Measurements from ENCODE around the gene LIPA. TPM values are rescaled to one million over a fixed set of nuclear protein-coding genes. Genes with fewer than 3 reads are reported as not detected.

The LIPA gene
- total RNA-seq, 1 experiment from 2014 or later, result 47.3 TPM

GRCh38 chr10:89262086-89263051 is 10.8 kb upstream of the LIPA start (continued):
- TF ChIP-seq HMGXB4 (CRISPR knock-in tag; IDR thresholded peaks at IDR 0.05), result no peak

- peaks cover 6% of the 10 kb centered on the region; the same call in 1 of the 2 replicates for H3K27me3 Mint-ChIP-seq (ENCODE audit: low read depth)
- POLR2A ChIA-PET, result interaction anchor here (0.7 kb wide), 1 partner anchor 73 kb away, joined by 3 read pairs; no protein-coding TSS in a partner anchor
- no peak for DNase-seq (ENCODE audit: low spot score)
- H3K27ac Mint-ChIP-seq, result no peak overlapping the region
- peaks cover 18% of the 10 kb centered on the region for H3K9me3 Mint-ChIP-seq
- H3K4me3 Mint-ChIP-seq, result no peak overlapping the region
- TF ChIP-seq RELA (CRISPR knock-in tag; IDR thresholded peaks at IDR 0.05; ENCODE audit: borderline replicate concordance) (no peak), FOXP4 (CRISPR knock-in tag; IDR thresholded peaks at IDR 0.05) (no peak), SP1 (CRISPR knock-in tag; conservative IDR thresholded peaks at IDR 0.05) (no peak), CREB1 (CRISPR knock-in tag; IDR thresholded peaks at IDR 0.05) (no peak), ZNF232 (CRISPR knock-in tag; IDR thresholded peaks at IDR 0.05) (no peak), ZBTB43 (CRISPR knock-in tag; IDR thresholded peaks at IDR 0.05) (no peak), ZNF138 (CRISPR knock-in tag; conservative IDR thresholded peaks at IDR 0.05) (no peak), KAT7 (CRISPR knock-in tag; IDR thresholded peaks at IDR 0.05; ENCODE audit: borderline replicate concordance) (no peak), ATF1 (CRISPR knock-in tag; IDR thresholded peaks at IDR 0.05) (no peak), E2F4 (CRISPR knock-in tag; IDR thresholded peaks at IDR 0.05; ENCODE audit: borderline replicate concordance, low read depth) (no peak), SOX15 (CRISPR knock-in tag; IDR thresholded peaks at IDR 0.05) (no peak), ZNF423 (CRISPR knock-in tag; IDR thresholded peaks at IDR 0.05) (no peak), ATF3 (CRISPR knock-in tag; conservative IDR thresholded peaks at IDR 0.05) (no peak), CREM (CRISPR knock-in tag; IDR thresholded peaks at IDR 0.05) (no peak), MLX (CRISPR knock-in tag; IDR thresholded peaks at IDR 0.05) (no peak)
- H3K36me3 Mint-ChIP-seq, result peaks cover 15% of the 10 kb centered on the region
- H3K4me1 Mint-ChIP-seq, result peaks cover 17% of the 10 kb centered on the region
- CTCF ChIA-PET, result interaction anchor here (1.0 kb wide), 1 partner anchor 109 kb away, joined by 3 read pairs; no protein-coding TSS in a partner anchor
- no peak for ATAC-seq
Measured at GRCh38 chr10:89258881-89259280, 7.3 kb upstream of the LIPA start.
